GM12878 (cell line): ENCODE data around the gene CCDC106. TPM values are rescaled to one million over a fixed set of nuclear protein-coding genes. Genes with fewer than 3 reads are reported as not detected.

Experiments used
- ATAC-seq: fragments of 200-7000 bp; cut with Tn5 transposase; 3 replicates; pipeline ENCODE4 v1.9.1; 2020; ENCODE audit warnings: mild to moderate bottlenecking, moderate library complexity
- BruUV-seq: library from RNA; stranded (reverse); fragments of 400-500 nt; replicated peaks from 2 replicates; lab custom pipeline; 2021; lab: Mats Ljungman, UMichigan
- CTCF ChIA-PET: fragments of 300-600 bp; sonication (Branson Sonifier 250); formaldehyde crosslinking; extraction: SDS; loops from one replicate; lab custom pipeline; 2021; ENCODE audit warnings: inconsistent platforms; lab: Yijun Ruan, JAX
- POLR2A ChIA-PET: fragments of 350-600 bp; formaldehyde crosslinking; extraction: SDS; loops from one replicate; lab custom pipeline; 2021; ENCODE audit warnings: inconsistent platforms; lab: Charles Lee
- RAD21 ChIA-PET: fragments of 300-600 bp; sonication (Branson Sonifier 250); formaldehyde crosslinking; loops from one replicate; lab custom pipeline; 2023; ENCODE audit warnings: antibody characterized with exemption; ENCODE audit not compliant: unreplicated experiment; lab: Charles Lee
- SMC1A ChIA-PET: fragments of 300-600 bp; sonication (Branson Sonifier 250); formaldehyde crosslinking; loops from one replicate; lab custom pipeline; 2023; ENCODE audit not compliant: unreplicated experiment, uncharacterized antibody; lab: Charles Lee
- DNase-seq: peaks from one replicate; pipeline ENCODE4 v3.0.0-alpha.2; 2011; ENCODE audit warnings: low read depth, low spot score
- FAIRE-seq: peaks from 3 replicates; lab custom pipeline; 2011; peaks lifted over from hg19 to GRCh38; lab: Jason Lieb, UNC
- H2AFZ ChIP-seq: 2 replicates; pipeline ENCODE4 v1.6.0; 2011; ENCODE audit warnings: low read depth, low read length, control low read depth; ENCODE audit not compliant: control insufficient read depth
- H3K27ac ChIP-seq: 2 replicates; pipeline ENCODE4 v1.5.1; 2011; ENCODE audit warnings: control low read depth; ENCODE audit not compliant: control insufficient read depth, insufficient read depth
- H3K27me3 ChIP-seq, 2 experiments: replicated peaks in 1 of 2; 2 replicates each; pipeline versions ENCODE4 v1.6.0 to v1.6.1; 2011; ENCODE audit warnings: low read length in 1 of 2; ENCODE audit not compliant: control insufficient read depth in 2 of 2, insufficient read depth in 2 of 2
- H3K36me3 ChIP-seq, 2 experiments: 2 replicates each; pipeline ENCODE4 v1.5.1; 2011; ENCODE audit warnings: low read length in 1 of 2; ENCODE audit not compliant: control insufficient read depth in 2 of 2, insufficient read depth in 2 of 2
- H3K4me1 ChIP-seq: 2 replicates; pipeline ENCODE4 v1.6.1; 2011; ENCODE audit warnings: mild to moderate bottlenecking, low read length, moderate library complexity, mixed read lengths; ENCODE audit not compliant: control insufficient read depth, insufficient read depth
- H3K4me2 ChIP-seq: 2 replicates; pipeline ENCODE4 v1.6.0; 2011; ENCODE audit warnings: control low read depth; ENCODE audit not compliant: control insufficient read depth, insufficient read depth
- H3K4me3 ChIP-seq: fragments of 200-600 bp; sonication (generic); 2 replicates; pipeline ENCODE4 v1.5.1; 2016
- H3K79me2 ChIP-seq: 2 replicates; pipeline ENCODE4 v1.6.0; 2011; ENCODE audit warnings: low read length; ENCODE audit not compliant: control insufficient read depth, insufficient read depth
- H3K9ac ChIP-seq: 2 replicates; pipeline ENCODE4 v1.8.0; 2011; ENCODE audit warnings: low read length, control low read depth, mixed read lengths; ENCODE audit not compliant: control insufficient read depth, insufficient read depth
- H3K9me3 ChIP-seq: replicated peaks from 3 replicates; pipeline ENCODE4 v1.5.1; 2011; ENCODE audit warnings: mild to moderate bottlenecking, low read length; ENCODE audit not compliant: control insufficient read depth, insufficient read depth
- H4K20me1 ChIP-seq: 2 replicates; pipeline ENCODE4 v1.6.0; 2011; ENCODE audit not compliant: control insufficient read depth, insufficient read depth
- BCL11A ChIP-seq: IDR thresholded peaks from 2 replicates; pipeline ENCODE4 v1.6.1; 2011; ENCODE audit warnings: low read depth, low read length
- CREM ChIP-seq: IDR thresholded peaks from 2 replicates; pipeline ENCODE4 v1.6.1; 2014; ENCODE audit warnings: antibody characterized with exemption, low read depth
- HDAC2 ChIP-seq: fragments of 200-600 bp; sonication (generic); IDR thresholded peaks from 2 replicates; pipeline ENCODE4 v1.6.1; 2017
- NFYB ChIP-seq: IDR thresholded peaks from 2 replicates; pipeline ENCODE4 v1.6.1; 2011; ENCODE audit warnings: low read depth, mild to moderate bottlenecking, low read length, improper control_type of control experiment, moderate library complexity; ENCODE audit not compliant: insufficient read depth
- SP1 ChIP-seq: IDR thresholded peaks from one replicate; pipeline ENCODE4 v1.6.1; 2011; ENCODE audit warnings: low read depth, low read length
- YBX1 ChIP-seq: fragments of 450-650 bp; IDR thresholded peaks from 2 replicates; pipeline ENCODE4 v1.6.1; 2016; ENCODE audit warnings: antibody characterized with exemption
- ZNF207 ChIP-seq: fragments of 450-650 bp; IDR thresholded peaks from 2 replicates; pipeline ENCODE4 v1.6.1; 2014; ENCODE audit warnings: antibody characterized with exemption, mild to moderate bottlenecking, borderline replicate concordance
- WGBS: methylation state at CpG from one replicate; pipeline ENCODE4 v1.1.6; 2016; ENCODE audit warnings: low lambda C conversion rate; ENCODE audit not compliant: insufficient replicate concordance, insufficient coverage; ENCODE audit errors: missing lambda C conversion rate; 5-methylcytosine and 5-hydroxymethylcytosine counted together
- in situ Hi-C: fragments of 300-500 bp; cut with MboI; formaldehyde crosslinking; loops from 9 replicates; pipeline ENCODE4 v1.14.3; 2018; ENCODE audit warnings: mixed read lengths
- intact Hi-C: fragments of 100-400 bp; cut with micrococcal nuclease; formaldehyde crosslinking; loops from one replicate; pipeline ENCODE4 v1.14.2; 2022; ENCODE audit not compliant: unreplicated experiment
- polyA plus RNA-seq, 11 experiments: library from polyadenylated mRNA; depleted of rRNA in 4 of 11; unstranded in 6 of 11; stranded (reverse) in 5 of 11; fragments of >200 nt; fragmentation: Nextera tagmentation in 4 of 11; fragmentation: Illumina TruSeq in 1 of 11; extraction: Ambion mirVana in 4 of 11; extraction: Trizol in 1 of 11; gene quantifications; 1 replicate in 1 of 11; 2 replicates in 10 of 11; pipeline versions ENCODE4 v1.2.1 to v1.2.3, GENCODE V29; 2011 to 2016; ENCODE audit warnings: inconsistent platforms in 2 of 11, missing spikeins in 2 of 11, low read depth in 1 of 11
- total RNA-seq, 4 experiments: library from RNA; depleted of rRNA in 3 of 4; stranded (reverse); fragments of >200 nt in 3 of 4; fragmentation: Illumina TruSeq in 1 of 4; extraction: Trizol in 1 of 4; gene quantifications; 2 replicates each; pipeline versions ENCODE4 v1.2.1 to v1.2.3, GENCODE V29; 2013 to 2021
- TF ChIP-seq, protein P1 (sequence below): fragments of 450-650 bp; IDR thresholded peaks from 2 replicates; pipeline ENCODE4 v1.6.1; 2018; ENCODE audit warnings: borderline replicate concordance, mild to moderate bottlenecking; ENCODE audit not compliant: partially characterized antibody
- TF ChIP-seq, protein P2 (sequence below): fragments of 450-650 bp; IDR thresholded peaks from 2 replicates; pipeline ENCODE4 v1.6.1; 2017; ENCODE audit warnings: antibody characterized with exemption, mild to moderate bottlenecking, moderate library complexity

Gene CCDC106
- total and polyA plus RNA-seq, 10 of the 15 experiments (the other 5 are each of a cell fraction or from before 2014, with no cell fraction given): 0.04 to 35.9 (median 19.8) TPM

DNA sequence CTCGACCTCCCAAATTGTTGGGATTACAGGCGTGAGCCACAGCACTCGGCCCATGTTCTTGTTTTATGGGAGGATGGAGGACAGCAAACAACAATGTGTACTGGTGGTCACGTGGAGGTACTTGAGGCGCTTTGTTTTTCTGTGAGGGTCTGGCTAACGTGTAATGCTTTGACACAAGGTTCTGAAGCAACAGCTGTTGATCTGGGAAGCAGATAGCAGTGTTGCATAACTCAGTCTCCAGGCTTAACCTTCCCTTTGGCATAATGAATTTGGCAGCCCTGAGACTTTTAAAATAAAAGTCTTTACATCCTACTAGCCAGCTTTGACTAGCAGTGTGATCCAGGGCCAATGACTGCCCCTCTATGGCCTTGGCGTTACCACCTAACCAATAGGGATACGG lies 14.2 kb upstream of the CCDC106 start:
- CTCF ChIA-PET: interaction anchor here (0.7 to 7.7 kb wide), 30 partner anchors 9 to 715 kb away, joined by 3 to 85 read pairs (median 11); partner anchors contain the start of genes CCDC106, U2AF2, ZNF581 and ZNF784
- H3K9me3 ChIP-seq: no peaks in the 10 kb centered on the region
- RAD21 ChIA-PET: interaction anchor here (0.5 to 4.9 kb wide), 15 partner anchors 9 to 709 kb away, joined by 3 to 36 read pairs (median 12); partner anchors contain the start of genes CCDC106, U2AF2, ZNF579 and ZNF581
- BruUV-seq: no TSS peak
- 89% methylated on average over 8 of the region's 8 CpGs for WGBS
- peak overlapping the region; percentile 92 for H3K4me3 ChIP-seq
- peaks cover 36% of the 10 kb centered on the region for H3K79me2 ChIP-seq
- no peak overlapping the region for H3K9ac ChIP-seq
- FAIRE-seq (no peak), ATAC-seq (no peak), DNase-seq (no peak)
- H3K27me3 ChIP-seq: no peaks in the 10 kb centered on the region
- H4K20me1 ChIP-seq: no peaks in the 10 kb centered on the region
- in situ Hi-C loops (loop anchor here (5.0 kb wide), 1 partner anchor 117 kb away; no protein-coding TSS in a partner anchor), intact Hi-C loops (loop anchor here (2.0 to 10.0 kb wide), 4 partner anchors 167 to 698 kb away; no protein-coding TSS in a partner anchor)
- H3K27ac ChIP-seq: peak overlapping the region; percentile 99
- H2AFZ ChIP-seq: no peak overlapping the region; the same call in 1 of the 2 replicates
- TF ChIP-seq HDAC2 (no peak), NFYB (no peak), YBX1 (no peak), SP1 (no peak), ZNF207 (no peak), CREM (no peak), BCL11A (no peak)
- TF ChIP-seq, protein P1, sequence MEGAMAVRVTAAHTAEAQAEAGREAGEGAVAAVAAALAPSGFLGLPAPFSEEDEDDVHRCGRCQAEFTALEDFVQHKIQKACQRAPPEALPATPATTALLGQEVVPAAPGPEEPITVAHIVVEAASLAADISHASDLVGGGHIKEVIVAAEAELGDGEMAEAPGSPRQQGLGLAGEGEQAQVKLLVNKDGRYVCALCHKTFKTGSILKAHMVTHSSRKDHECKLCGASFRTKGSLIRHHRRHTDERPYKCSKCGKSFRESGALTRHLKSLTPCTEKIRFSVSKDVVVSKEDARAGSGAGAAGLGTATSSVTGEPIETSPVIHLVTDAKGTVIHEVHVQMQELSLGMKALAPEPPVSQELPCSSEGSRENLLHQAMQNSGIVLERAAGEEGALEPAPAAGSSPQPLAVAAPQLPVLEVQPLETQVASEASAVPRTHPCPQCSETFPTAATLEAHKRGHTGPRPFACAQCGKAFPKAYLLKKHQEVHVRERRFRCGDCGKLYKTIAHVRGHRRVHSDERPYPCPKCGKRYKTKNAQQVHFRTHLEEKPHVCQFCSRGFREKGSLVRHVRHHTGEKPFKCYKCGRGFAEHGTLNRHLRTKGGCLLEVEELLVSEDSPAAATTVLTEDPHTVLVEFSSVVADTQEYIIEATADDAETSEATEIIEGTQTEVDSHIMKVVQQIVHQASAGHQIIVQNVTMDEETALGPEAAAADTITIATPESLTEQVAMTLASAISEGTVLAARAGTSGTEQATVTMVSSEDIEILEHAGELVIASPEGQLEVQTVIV: no peak
- TF ChIP-seq, protein P2, sequence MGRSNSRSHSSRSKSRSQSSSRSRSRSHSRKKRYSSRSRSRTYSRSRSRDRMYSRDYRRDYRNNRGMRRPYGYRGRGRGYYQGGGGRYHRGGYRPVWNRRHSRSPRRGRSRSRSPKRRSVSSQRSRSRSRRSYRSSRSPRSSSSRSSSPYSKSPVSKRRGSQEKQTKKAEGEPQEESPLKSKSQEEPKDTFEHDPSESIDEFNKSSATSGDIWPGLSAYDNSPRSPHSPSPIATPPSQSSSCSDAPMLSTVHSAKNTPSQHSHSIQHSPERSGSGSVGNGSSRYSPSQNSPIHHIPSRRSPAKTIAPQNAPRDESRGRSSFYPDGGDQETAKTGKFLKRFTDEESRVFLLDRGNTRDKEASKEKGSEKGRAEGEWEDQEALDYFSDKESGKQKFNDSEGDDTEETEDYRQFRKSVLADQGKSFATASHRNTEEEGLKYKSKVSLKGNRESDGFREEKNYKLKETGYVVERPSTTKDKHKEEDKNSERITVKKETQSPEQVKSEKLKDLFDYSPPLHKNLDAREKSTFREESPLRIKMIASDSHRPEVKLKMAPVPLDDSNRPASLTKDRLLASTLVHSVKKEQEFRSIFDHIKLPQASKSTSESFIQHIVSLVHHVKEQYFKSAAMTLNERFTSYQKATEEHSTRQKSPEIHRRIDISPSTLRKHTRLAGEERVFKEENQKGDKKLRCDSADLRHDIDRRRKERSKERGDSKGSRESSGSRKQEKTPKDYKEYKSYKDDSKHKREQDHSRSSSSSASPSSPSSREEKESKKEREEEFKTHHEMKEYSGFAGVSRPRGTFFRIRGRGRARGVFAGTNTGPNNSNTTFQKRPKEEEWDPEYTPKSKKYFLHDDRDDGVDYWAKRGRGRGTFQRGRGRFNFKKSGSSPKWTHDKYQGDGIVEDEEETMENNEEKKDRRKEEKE: no peak
- POLR2A ChIA-PET: interaction anchor here (0.6 to 4.5 kb wide), 10 partner anchors 9 to 121 kb away, joined by 3 to 28 read pairs (median 7); partner anchors contain the start of genes CCDC106, U2AF2, ZNF524 and ZNF581
- no peaks in the 10 kb centered on the region for H3K36me3 ChIP-seq
- SMC1A ChIA-PET: interaction anchor here (0.7 to 3.5 kb wide), 13 partner anchors 13 to 177 kb away, joined by 3 to 31 read pairs (median 6); partner anchors contain the start of genes CCDC106, FIZ1, U2AF2 and ZNF524
- peak overlapping the region; percentile 19 for H3K4me2 ChIP-seq
- peaks cover 22% of the 10 kb centered on the region for H3K4me1 ChIP-seq
